CD4-positive, alpha-beta T cell treated with Interleukin-21 for 1 hour (primary cell): ENCODE results near the gene SLC38A4.

Experiments used
- DNase-seq: peaks from one replicate; pipeline ENCODE4 v3.0.0-alpha.2; 2020

The SLC38A4 gene

DNA sequence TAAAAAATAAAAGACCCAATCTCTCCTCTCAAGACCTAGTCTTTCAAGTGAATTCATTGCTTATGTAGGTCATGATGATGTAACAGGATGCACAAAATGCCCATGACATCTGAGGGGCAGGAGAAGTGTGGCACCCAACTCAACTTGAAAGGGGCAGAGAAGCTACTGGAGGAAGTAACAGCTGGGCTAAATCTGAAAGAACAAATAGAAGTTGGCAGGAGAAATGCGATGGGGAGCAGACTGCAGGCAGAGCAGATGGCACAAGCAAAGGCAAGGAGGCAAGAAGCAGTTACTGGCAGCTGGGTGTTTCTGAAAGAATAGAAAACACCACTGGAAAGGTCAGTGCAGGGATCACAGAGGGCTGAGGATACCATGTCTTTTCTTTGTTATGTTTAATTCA, 14.6 kb downstream of the SLC38A4 start:
- peak; percentile 4 for DNase-seq

DNA sequence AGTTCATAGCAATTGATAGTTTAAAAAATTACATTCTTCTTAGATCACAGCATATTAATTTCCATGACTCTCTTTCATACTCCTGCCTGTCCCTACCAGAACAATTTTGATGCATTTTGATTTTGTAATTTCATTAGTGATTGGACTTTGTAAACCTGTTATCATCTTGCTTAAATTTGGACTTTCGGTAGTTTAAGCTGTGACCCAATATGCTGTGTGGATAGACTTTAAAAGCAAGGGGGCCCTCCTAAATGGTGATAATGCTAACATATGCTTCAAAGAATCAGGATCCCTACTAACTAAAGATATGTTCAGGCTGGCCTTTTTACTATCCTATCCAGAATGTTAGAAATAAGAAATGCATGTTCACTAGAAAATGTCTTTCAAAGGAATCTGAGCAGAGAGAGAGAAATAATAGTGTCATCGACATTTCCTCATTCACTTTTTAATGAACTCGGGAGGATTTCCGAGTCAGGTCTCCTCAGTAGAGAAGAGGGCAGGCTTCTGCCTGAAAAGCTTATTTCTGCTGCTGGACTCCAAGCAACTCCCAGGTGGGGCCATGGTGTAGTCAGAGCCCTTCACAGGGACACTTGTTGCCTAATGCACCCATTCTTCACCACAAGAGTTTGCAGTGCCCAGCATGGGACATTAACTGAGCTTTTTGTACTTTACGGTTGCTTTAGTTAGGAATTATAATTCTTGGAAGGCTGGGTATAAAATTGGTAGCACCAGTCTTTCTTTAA, 16.7 kb downstream of the SLC38A4 start:
- no peak for DNase-seq

DNA sequence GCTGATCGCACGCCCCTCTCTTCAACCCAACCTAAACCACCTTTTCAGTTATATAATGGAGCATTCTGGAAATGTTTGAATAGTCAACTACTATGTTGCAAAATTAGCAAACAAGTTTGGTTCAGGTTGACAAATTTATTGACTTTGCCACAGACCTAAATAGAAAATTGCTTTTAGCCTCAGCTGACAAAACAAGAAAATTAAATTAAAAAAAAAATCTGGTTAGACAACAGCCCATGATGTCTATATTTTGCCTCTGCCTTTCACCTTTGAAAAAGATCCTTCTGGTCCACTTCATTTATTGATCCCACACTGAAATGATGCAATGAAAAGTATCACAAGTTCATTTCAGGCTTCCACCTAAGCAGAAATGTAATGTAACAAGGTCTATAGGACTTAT, 17.5 kb downstream of the SLC38A4 start:
- DNase-seq: no peak

DNA sequence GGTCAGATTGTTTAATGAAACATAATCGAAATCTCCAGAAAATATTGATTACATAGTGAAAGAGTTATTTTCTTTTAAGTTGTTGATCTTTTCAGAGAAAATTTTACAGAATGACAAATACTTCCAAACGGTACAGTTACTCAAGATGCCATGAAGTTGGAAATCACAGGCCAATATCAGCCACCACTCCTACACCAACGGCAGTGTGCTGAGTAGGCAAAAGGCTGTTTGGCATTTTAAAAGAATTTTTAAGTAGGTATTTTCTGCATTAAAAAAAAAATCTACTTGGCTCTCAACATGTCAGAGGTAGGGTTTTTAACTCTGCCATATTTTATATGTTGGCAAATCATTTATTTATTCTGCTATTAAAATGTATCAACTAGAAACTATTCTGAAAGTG, 21.7 kb downstream of the SLC38A4 start:
- DNase-seq: no peak

DNA sequence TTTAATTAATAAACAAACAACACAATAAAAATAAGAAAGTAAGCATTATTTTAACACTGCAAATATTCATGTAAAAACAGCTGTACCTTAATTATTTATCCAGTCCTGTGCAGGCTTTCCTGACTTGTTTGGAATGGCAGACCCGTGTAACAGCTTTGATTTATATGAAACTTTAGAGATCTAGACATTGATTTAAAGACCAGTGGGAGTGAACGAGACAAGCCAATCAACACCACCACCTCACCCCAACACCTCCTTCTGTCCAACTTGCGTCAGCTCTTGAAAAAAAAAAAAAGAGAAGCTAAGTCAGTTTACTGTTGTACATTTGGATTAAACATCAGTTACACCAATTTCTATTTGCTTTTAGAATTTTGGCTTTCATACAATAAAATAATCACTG, 22.3 kb downstream of the SLC38A4 start:
- DNase-seq: no peak

DNA sequence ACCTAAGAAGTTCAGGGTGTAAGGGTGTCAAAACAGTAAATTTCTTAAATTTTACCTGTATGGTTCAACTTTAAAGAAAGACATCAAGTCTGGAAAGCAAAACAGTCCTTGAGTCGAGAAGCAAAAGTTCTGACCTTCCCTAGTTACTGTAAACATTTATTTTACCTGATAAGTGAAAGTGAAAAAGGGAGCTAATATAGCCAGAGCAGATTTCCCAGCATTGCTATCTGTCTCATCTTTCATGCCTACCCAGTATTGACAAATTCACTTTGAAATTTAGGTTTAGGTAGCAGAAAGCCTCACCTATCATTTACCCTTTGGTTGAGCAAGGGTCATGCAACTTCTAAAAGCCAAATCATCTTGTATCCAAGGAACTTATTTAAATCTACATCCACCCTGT, 24.5 kb downstream of the SLC38A4 start:
- DNase-seq: no peak

DNA sequence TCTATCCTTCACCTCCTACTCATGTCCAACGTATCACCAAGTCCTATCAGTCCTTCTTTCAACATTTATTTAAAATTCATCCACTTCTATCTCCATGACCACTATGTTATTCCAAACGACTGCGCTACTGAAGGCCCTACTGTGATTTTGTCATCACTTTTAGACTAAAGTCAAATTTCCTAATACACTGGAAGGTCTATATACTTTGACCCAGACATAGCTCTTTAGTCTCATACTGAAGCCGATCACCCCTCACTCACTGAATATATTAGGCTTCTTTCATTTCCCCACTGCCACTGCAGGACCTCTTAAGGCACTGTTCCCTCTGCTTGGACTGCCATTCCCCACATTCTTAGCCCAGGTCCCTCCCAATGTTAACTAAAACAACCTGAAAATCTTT, 25.6 kb downstream of the SLC38A4 start:
- DNase-seq: no peak

DNA sequence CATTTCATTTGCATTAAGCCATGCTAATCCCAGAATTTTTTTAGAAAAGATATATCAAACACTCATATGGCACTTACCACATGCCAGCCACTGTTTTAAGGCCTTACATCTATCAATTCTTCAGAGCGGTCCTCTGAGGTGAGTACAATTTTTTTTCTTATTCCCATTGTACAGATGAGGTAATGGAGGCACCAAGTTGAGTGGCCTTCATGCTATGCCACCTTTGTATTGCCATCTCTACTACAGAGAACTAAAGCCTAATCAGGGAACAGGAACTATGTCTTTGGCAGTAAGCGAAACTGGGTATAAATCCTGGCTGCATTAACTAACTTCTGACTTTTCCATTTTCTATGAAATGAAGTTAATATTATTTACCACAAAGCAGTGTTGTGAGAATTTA, 27.1 kb downstream of the SLC38A4 start:
- no peak for DNase-seq

DNA sequence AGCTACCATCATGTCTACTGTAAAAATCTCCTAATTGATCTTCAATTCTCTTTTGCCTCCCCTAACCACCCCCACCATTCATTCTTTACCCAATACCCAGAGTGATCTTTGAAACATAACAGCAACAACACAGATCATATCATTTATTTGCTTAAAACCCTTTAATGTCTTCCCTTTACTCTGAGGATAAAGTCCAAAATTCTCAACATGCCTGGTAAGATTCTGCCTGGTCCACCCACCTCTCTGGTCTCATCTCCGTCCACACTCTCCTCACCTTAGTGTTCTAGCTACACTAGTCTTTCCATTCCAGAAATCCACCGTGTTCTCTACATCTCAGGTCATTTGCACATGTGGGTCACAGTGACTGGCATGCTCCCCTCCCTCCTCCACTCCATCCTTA, 27.7 kb downstream of the SLC38A4 start:
- no peak for DNase-seq

DNA sequence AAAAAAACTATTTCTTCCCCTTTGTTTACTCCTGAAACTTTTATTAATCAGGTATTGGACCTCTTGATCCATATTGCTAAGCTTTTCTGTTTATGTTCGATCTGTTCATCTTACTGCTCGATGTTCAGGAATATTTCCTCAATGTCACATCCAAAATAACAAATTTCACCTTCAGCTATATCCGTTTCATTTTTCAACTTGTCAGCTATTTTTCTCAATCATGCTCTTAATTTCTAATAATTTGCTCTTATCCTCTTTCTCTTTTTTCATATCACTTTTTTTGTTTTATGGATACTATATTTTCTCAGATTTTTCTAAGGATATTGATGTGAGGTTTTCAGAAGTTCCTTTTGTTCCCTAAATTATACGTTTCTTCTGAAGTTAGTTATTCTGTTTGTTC, 29.8 kb downstream of the SLC38A4 start:
- no peak for DNase-seq

DNA sequence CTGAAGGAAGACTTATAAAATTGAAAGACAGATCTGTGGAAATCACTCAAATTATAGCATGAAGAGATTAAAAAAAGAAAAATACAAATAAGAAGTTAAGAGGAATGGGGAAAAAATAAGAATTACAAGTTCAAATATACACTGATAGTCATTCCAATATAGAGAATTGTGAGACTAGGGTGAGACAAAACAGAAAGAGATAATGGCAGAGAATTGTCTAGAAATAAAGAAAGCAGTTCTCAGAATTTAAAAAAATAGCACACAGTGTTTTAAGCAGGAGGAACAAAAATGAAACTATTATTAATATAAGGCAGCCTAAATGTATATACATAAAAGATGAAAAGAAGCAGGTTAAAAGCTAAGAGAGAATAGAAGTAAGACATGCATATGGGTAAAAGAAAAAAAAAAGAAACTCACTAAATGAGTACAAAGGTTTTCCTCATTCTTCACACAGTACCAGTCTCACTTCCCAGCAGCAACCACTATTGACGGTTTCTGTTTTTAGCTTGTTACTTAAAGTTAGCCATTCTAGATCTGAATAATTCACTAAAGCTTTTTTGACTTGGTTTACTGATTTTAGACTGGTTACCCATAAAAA, 31.1 kb downstream of the SLC38A4 start:
- no peak for DNase-seq

DNA sequence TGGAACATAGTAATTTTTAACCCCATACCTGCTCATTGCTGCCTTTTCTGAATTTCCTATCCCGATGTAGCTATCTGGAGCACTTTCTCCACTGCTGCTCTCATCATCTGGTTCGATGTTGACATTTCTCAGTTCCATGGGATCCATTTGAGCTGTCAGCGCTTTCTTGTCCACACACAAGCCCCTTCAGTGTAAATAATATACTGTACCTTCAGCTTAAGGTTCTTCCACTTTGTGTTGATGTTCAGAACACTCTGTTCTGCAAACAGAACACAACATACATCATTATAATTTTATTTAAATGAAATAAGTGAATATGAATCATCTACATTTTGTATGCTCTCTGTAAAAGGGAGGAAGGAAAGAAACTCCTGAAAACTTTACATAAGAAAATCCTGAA, 32.9 kb downstream of the SLC38A4 start:
- DNase-seq: no peak

DNA sequence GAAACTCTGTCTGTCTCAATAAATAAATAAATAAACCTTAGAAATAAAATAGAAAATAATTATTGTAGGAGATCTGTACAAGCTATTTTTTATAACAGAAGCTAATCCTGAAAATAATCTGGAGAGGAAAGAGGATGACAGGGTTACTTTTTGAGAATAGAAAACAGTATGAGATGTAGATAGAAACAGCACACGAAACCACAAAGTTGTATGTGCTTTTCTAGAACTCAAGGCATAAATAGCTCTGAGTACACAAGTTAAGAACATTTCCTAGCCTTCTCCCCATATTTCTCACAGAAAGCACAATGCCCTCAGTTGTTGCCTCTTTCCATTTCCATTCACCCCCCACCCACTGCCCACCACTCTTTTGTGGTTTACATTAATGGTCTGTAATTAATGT, 35.7 kb downstream of the SLC38A4 start:
- no peak for DNase-seq

DNA sequence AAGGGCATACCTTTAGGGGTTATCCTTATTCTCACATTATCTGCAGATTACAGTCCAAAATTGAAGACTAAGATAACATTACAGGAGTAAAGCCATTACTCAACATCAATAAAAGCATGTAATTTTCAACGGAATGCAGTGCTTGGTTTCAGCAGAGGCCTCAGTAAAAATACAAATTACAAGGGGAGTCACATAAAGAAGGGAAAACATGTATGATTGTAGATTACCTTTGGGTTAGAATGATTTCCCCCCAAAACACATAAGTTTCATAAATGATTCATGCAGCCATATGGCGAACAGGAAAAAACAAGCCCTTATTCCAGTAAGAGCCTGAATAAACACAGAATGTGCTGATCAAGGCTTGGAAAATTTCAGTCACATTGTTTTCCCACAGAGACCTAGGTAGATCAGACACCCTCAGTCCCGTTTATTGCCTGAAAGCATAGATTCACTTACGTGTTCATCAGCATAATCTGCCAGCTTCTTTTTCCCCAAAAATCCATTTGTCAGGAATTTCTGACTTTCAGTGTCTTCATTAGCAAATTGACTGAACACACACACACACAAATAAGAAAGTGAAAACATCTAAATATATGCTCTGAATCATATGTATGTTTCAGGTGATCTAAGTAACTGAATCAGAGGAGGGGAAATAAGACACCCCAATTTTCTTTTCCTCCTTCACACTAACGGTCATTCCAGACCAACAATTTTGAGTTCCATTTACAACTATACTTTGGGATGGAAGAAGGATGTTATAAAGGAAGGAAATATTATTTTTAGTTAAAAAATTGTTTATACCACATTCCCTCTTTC, 37.5 kb downstream of the SLC38A4 start:
- DNase-seq: no peak

DNA sequence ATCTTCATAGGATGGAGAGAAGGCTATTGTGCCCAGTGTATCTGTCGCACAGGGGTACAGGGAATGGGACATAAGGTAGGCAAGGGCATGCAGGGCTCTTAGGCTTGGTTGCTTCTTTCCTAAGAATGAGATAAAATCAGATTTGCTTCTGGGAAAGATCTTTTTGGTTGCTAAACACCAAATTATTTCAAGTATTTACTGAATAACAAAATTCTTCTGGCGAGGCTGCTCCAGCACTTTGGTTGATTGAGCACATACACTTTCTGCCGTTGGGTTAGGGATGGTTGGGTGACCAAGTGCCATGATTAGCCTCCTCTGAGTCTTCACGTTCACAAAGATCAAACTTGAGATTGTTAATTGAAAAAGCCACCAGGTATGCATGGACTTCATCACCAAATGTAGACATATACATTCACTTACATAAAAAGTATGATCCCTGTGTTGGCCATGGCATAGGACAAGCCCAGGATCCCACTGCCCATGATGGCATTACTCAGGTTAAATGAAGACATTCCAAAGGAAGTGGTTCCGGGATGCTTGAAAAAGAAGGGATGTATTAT, 38.2 kb downstream of the SLC38A4 start:
- DNase-seq: no peak

DNA sequence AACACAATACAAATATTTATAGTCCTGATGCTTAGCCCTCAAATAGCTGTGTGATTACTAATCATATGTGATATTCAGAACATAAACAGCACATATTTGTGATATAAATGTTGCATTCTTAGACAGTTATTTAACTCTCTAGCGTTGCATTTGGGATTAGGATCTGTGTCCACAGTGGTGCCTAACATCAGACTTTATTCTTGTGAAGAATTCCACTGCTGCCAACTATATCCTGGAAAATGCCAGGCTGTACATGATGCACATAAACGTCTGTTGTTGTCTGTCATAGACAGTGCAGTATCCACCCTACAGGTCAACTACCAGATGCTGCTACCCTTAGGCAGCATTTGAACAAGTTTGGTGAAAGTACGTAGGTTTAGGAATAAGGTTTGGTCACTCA, 39.0 kb downstream of the SLC38A4 start:
- no peak for DNase-seq

DNA sequence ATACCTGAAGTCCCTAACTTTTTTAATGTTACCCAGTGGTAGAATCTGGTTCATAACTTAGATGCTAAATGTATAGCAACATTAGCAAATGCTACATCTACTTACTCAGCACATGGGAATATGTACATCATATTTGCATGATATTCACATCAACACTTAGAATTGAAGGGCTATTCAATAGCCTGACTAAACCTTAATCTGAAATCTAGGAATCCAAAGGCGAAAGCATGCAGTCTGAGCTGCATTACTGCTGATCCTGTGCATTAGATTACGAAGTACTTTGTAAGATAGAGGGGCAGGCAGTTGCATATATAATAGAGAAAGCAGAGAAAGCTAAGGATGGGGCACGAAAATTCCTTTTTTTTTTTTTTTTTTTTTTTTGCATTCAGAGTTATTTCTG, 40.4 kb downstream of the SLC38A4 start:
- DNase-seq: no peak

DNA sequence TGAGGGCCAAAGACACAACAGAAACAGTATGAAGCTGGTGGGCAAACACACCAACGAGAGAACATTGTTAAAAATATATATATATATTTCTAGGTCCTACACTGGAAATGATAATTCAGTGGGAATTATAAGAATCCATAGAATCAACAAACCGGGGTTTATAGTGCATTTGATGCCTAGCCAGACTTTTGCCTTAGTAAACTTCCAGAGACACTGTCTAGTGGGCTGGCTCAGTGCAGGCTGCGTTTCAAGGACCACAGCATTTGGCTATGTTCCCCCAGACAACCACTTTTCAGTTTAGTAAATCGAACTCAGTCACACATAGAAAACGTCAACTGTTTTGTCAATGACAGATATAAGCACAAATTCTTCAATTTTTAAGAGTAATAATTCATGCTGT, 41.9 kb downstream of the SLC38A4 start:
- DNase-seq: no peak

DNA sequence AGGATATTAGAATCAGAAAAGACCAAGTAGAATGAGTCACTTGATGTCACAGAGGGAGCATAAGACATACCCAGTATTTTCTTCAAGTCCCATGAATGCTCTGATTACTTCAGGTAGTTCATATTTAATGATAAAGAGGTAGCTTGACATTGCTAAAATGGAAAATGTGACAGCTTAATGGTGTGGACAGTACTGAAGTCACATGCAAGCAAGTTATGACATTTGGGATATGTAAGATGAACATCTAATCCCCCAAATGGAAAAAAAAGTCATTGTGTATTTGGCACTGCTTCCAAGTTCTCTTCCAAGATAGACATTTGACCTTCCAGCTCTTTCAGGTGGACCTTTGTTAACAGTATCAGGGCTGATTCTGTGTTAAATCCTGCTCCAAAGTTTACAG, 45.9 kb downstream of the SLC38A4 start:
- no peak for DNase-seq

DNA sequence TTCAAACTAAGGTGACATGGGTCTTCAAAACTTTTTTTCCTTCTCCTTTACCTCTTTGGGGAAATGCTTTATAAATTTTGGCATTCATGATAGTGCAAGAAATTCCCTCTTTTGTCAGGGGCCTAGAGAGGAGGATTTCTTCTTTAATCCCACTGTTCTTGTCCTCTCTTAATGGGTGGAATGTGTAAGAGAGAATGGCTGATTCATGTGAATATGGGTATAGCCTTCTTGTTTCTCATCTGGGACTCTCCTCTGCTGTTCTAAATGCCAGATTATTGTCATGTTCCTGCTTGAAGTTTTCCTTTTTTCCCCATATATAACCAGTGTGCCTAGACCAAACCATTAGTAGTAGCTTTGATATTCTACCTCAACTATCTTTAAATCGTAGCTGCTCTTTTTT, 46.7 kb downstream of the SLC38A4 start:
- DNase-seq: no peak

DNA sequence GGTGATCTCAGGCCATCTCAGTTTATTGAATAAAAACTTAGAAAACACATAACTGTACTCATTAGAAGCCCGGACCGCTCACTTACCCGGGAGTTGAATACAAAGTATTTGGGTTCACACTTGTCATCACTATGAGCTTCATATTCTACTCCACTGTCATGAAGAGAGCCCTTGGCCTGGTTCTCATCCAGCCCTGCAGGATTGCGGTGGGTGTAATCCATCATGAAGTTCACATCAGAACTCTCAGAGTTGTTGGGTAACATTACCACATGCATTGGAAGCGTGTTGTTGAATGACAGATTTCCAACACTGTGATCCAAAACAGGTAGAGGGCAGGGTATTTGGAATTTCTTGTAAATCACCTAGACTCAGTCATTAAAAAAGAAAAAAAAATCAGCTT, 47.4 kb downstream of the SLC38A4 start:
- DNase-seq: no peak

DNA sequence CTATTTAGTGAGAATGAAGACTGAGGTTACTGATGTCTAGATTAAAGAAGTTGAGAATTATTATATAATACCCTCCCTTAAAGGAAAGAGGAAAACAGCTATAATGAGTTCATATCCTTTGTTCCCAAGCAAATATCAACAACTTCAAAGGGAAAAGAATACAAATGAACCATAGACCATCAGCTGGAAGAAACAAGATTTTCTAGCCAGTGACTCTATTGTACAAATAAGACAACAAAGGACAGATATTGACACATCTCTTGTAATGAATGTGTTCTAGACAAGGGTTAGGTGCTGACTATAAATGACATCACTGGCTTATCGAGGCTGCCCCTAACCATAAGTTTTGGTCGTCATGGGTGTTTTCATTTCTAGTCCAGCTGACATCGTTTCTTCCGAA, 48.2 kb downstream of the SLC38A4 start:
- no peak for DNase-seq

DNA sequence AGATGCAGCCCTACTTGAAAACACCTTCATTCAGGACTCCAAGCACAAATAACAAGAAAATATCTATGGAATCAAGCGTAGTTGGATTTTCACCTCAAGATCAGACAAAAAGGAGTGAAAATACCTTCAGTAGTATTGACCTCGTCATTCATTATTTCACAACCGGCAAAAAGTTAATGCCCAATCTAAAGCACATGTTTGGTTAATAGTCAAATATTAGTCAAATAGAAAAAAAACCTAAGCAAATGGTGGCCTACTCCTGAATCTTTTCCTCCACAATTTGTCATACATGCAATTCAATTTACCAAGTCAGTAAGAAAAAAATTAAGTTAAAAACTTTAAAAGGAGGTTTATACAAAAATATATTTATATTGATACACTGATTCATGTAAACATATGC, 50.0 kb downstream of the SLC38A4 start:
- no peak for DNase-seq

DNA sequence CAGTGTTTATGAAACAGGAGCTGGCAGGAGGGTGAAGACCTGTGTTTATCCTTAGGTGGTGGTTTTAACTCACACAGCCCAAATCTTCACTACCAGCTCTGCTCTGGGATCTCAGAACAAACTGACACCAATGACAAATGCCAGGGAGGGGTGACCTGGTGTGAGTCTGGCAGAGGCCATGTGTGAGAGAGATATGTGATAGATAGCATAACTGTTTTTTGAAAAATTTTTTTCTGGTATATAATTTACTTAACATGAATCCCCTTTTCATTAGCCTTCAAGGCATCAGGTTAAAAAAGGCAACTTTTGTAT, 51.5 kb downstream of the SLC38A4 start:
- no peak for DNase-seq
